Neutrophil (primary cell): ENCODE data around the gene PEMT.

Source experiments
- H3K27ac ChIP-seq: fragments of 200-600 bp; sonication (generic); 2 replicates; pipeline ENCODE4 v1.5.1; 2016; ENCODE audit warnings: mild to moderate bottlenecking, moderate library complexity
- H3K27me3 ChIP-seq: fragments of 200-600 bp; sonication (generic); 2 replicates; pipeline ENCODE4 v1.6.0; 2016; ENCODE audit warnings: mild to moderate bottlenecking
- H3K36me3 ChIP-seq: fragments of 200-600 bp; sonication (generic); 2 replicates; pipeline ENCODE4 v1.5.1; 2017
- H3K4me1 ChIP-seq, 2 experiments: fragments of 200-600 bp in 1 of 2; sonication (generic) in 1 of 2; 1 replicate in 1 of 2; 2 replicates in 1 of 2; pipeline versions ENCODE4 v1.5.1 to v1.6.1; 2013 to 2016; ENCODE audit warnings: low read depth in 1 of 2, low read length in 1 of 2, mild to moderate bottlenecking in 1 of 2, moderate library complexity in 1 of 2; ENCODE audit not compliant: control insufficient read depth in 1 of 2, insufficient read depth in 1 of 2
- H3K4me3 ChIP-seq, 2 experiments: fragments of 200-600 bp in 1 of 2; sonication (generic) in 1 of 2; 1 replicate in 1 of 2; 2 replicates in 1 of 2; pipeline ENCODE4 v1.5.1; 2013 to 2016; ENCODE audit warnings: low read depth in 1 of 2, low read length in 1 of 2, mild to moderate bottlenecking in 1 of 2, moderate library complexity in 1 of 2
- H3K9me3 ChIP-seq: fragments of 200-600 bp; sonication (generic); 2 replicates; pipeline ENCODE4 v1.5.1; 2016
- CTCF ChIP-seq: fragments of 200-600 bp; sonication (generic); IDR thresholded peaks from 2 replicates; pipeline ENCODE4 v1.5.1; 2016; ENCODE audit warnings: antibody characterized with exemption

PEMT gene

GRCh38 chr17:17505610-17506171 lies 85.8 kb downstream of the PEMT start:
- H3K4me3 ChIP-seq, result no peak overlapping the region
- no peaks in the 10 kb centered on the region for H3K4me1 ChIP-seq
- no peaks in the 10 kb centered on the region for H3K27me3 ChIP-seq

GRCh38 chr17:17505151-17505550 lies 86.4 kb downstream of the PEMT start:
- Histone ChIP-seq H3K4me3 (no peak overlapping the region), H3K27me3 (no peaks in the 10 kb centered on the region), H3K4me1 (no peaks in the 10 kb centered on the region), H3K36me3 (no peaks in the 10 kb centered on the region), H3K27ac (no peak overlapping the region), H3K9me3 (no peaks in the 10 kb centered on the region)
- no peak for TF ChIP-seq CTCF

More at GRCh38 chr17:17505610-17506171, 85.8 kb downstream of the PEMT start:
- Histone ChIP-seq H3K36me3 (no peaks in the 10 kb centered on the region), H3K27ac (no peak overlapping the region), H3K9me3 (no peaks in the 10 kb centered on the region)
- TF ChIP-seq CTCF, result no peak

- no peaks in the 10 kb centered on the region for H3K36me3 ChIP-seq
- no peaks in the 10 kb centered on the region for H3K4me1 ChIP-seq
- H3K27ac ChIP-seq, result no peak overlapping the region
- no peak for TF ChIP-seq CTCF
- no peaks in the 10 kb centered on the region for H3K27me3 ChIP-seq
- H3K4me3 ChIP-seq, result no peak overlapping the region
- no peaks in the 10 kb centered on the region for H3K9me3 ChIP-seq
These were observed 87.0 kb downstream of the PEMT start for GRCh38 chr17:17504341-17505140.

GRCh38 chr17:17503566-17504130 lies 87.9 kb downstream of the PEMT start:
- no peak for TF ChIP-seq CTCF
- H3K9me3 ChIP-seq, result no peaks in the 10 kb centered on the region
- H3K27ac ChIP-seq, result no peak overlapping the region
- H3K4me3 ChIP-seq, result no peak overlapping the region
- H3K36me3 ChIP-seq, result no peaks in the 10 kb centered on the region
- no peaks in the 10 kb centered on the region for H3K4me1 ChIP-seq
- no peaks in the 10 kb centered on the region for H3K27me3 ChIP-seq

GRCh38 chr17:17502741-17503565 lies 88.6 kb downstream of the PEMT start:
- Histone ChIP-seq H3K27me3 (peaks cover 6% of the 10 kb centered on the region), H3K9me3 (no peaks in the 10 kb centered on the region), H3K4me1 (no peaks in the 10 kb centered on the region), H3K36me3 (no peaks in the 10 kb centered on the region), H3K27ac (no peak overlapping the region), H3K4me3 (no peak overlapping the region)
- no peak for TF ChIP-seq CTCF
